LNCaP clone FGC (cell line): ENCODE data around the gene A2M.

ENCODE experiments used
- DNase-seq: peaks from one replicate; pipeline ENCODE4 v3.0.0-alpha.2; 2011; ENCODE audit warnings: low read depth
- H3K4me3 ChIP-seq: 2 replicates; pipeline ENCODE4 v1.5.1; 2011; ENCODE audit warnings: mild to moderate bottlenecking, low read depth, low read length, control low read depth
- CTCF ChIP-seq: IDR thresholded peaks from 2 replicates; pipeline ENCODE4 v1.5.1; 2012; ENCODE audit warnings: mild to moderate bottlenecking; ENCODE audit not compliant: control insufficient read depth, insufficient read depth; ENCODE audit errors: extremely low read depth

The A2M gene

GRCh38 chr12:9032202-9032964, 83.3 kb downstream of the A2M start:
- no peak overlapping the region for H3K4me3 ChIP-seq
- no peak for DNase-seq
- TF ChIP-seq CTCF = no peak

DNA sequence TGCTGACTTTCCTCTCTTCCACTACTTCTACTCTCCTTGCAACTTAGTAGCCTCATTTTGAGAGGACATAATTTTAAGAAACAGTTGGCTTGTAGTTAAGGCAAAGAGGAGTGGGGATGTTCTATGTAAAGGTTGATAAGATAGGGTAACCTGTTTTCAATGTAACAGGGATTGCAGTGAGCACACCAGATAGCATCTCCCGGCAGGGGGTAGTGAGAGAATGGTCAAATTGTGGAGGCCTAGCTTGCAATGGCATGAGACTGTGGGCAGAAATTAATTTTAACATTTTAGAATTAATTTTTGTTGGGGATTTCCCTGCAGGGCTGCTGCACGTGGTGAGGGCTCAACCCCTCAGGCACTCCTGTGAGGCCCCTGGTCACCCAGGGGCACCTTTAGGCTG, 84.9 kb downstream of the A2M start:
- TF ChIP-seq CTCF = no peak

GRCh38 chr12:9027161-9028059, 88.3 kb downstream of the A2M start:
- no peak overlapping the region for H3K4me3 ChIP-seq
- no peak for TF ChIP-seq CTCF
- DNase-seq = no peak

More for the DNA sequence above, 84.9 kb downstream of the A2M start:
- H3K4me3 ChIP-seq = no peak overlapping the region
- DNase-seq = no peak

GRCh38 chr12:9024512-9024911, 91.2 kb downstream of the A2M start:
- no peak overlapping the region for H3K4me3 ChIP-seq
- DNase-seq = no peak
- no peak for TF ChIP-seq CTCF

DNA sequence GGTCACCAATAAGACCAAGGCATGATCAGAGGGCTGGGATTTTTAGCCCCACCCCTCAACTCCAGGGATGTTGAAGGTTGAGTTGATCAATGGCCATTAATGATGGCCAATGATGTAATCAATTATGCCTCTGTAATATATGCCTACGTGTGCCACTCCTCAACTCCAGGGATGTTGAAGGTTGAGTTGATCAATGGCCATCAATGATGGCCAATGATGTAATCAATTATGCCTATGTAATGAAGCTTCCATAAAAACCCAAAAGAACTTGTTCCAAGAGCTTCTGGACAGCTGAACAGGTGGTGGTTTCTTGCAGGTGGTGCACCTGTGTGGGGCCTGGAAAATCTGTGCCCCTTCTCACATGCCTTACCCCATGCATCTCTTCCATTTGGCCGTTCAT, 93.1 kb downstream of the A2M start:
- H3K4me3 ChIP-seq = no peak overlapping the region
- no peak for TF ChIP-seq CTCF
- no peak for DNase-seq
